ENCODE measurements around the gene RAI14.

Gene RAI14

GRCh38 chr5:34680896-34681295 is 24.8 kb downstream of the RAI14 start:
- CTCF ChIA-PET: interaction anchor here (0.9 to 1.9 kb wide), 3 partner anchors 9 to 67 kb away, joined by 3 to 6 read pairs (median 3); no protein-coding TSS in a partner anchor
- TF ChIP-seq CTCF (IDR thresholded peaks at IDR 0.05; ENCODE audit: control extremely low read depth, extremely low read depth, low read depth, missing control alignments): no peak
- POLR2A ChIA-PET: no interaction called here
- no peak for DNase-seq (ENCODE audit: extremely low spot score)

GRCh38 chr5:34682926-34683623 is 26.9 kb downstream of the RAI14 start:
- TF ChIP-seq CTCF (IDR thresholded peaks at IDR 0.05; ENCODE audit: control extremely low read depth, extremely low read depth, low read depth, missing control alignments): no peak
- CTCF ChIA-PET: interaction anchor here (0.8 to 1.3 kb wide), 4 partner anchors 10 to 19 kb away, joined by 3 read pairs; no protein-coding TSS in a partner anchor
- POLR2A ChIA-PET: no interaction called here
- no peak for DNase-seq (ENCODE audit: extremely low spot score)

GRCh38 chr5:34684281-34684979 is 28.3 kb downstream of the RAI14 start:
- ChIA-PET POLR2A (no interaction called here), CTCF (interaction anchor here (0.8 to 2.4 kb wide), 4 partner anchors 10 to 154 kb away, joined by 3 to 13 read pairs (median 3); partner anchors contain the start of gene TTC23L)
- TF ChIP-seq CTCF (IDR thresholded peaks at IDR 0.05; ENCODE audit: control extremely low read depth, extremely low read depth, low read depth, missing control alignments): no peak
- no peak for DNase-seq (ENCODE audit: extremely low spot score)

- TF ChIP-seq CTCF (IDR thresholded peaks at IDR 0.05; ENCODE audit: control extremely low read depth, extremely low read depth, low read depth, missing control alignments): no peak
- CTCF ChIA-PET: interaction anchor here (0.8 to 2.4 kb wide), 4 partner anchors 9 to 154 kb away, joined by 3 to 13 read pairs (median 3); partner anchors contain the start of gene TTC23L
- POLR2A ChIA-PET: no interaction called here
- DNase-seq (ENCODE audit: extremely low spot score): no peak
Measured at GRCh38 chr5:34684980-34685352, 28.8 kb downstream of the RAI14 start.

GRCh38 chr5:34685485-34686165 is 29.5 kb downstream of the RAI14 start:
- TF ChIP-seq CTCF (IDR thresholded peaks at IDR 0.05; ENCODE audit: control extremely low read depth, extremely low read depth, low read depth, missing control alignments): no peak
- DNase-seq (ENCODE audit: extremely low spot score): no peak
- CTCF ChIA-PET: interaction anchor here (1.4 to 2.4 kb wide), 3 partner anchors 9 to 107 kb away, joined by 3 to 13 read pairs (median 3); no protein-coding TSS in a partner anchor
- POLR2A ChIA-PET: no interaction called here

GRCh38 chr5:34686762-34687268 is 30.7 kb downstream of the RAI14 start:
- ChIA-PET CTCF (interaction anchor here (0.7 to 3.6 kb wide), 6 partner anchors 8 to 37 kb away, joined by 3 to 19 read pairs (median 4); no protein-coding TSS in a partner anchor), POLR2A (no interaction called here)
- no peak for TF ChIP-seq CTCF (IDR thresholded peaks at IDR 0.05; ENCODE audit: control extremely low read depth, extremely low read depth, low read depth, missing control alignments)
- DNase-seq (ENCODE audit: extremely low spot score): no peak

Measured in GM10248 (cell line).